ENCODE measurements around the gene BEAN1.

BEAN1 gene, protein sequence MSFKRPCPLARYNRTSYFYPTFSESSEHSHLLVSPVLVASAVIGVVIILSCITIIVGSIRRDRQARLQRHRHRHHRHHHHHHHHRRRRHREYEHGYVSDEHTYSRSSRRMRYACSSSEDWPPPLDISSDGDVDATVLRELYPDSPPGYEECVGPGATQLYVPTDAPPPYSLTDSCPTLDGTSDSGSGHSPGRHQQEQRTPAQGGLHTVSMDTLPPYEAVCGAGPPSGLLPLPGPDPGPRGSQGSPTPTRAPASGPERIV

GRCh38 chr16:66427036-66427860, at the start of gene BEAN1:
Gene BEAN1 (plus strand): TSS chr16:66427295. CDS start chr16:66437677, 10,382 bp downstream.
- no peak for DNase-seq (ENCODE audit: low read depth, low spot score)

- no peak for DNase-seq (ENCODE audit: low read depth, low spot score)
These were observed 49.8 kb upstream of the BEAN1 start for GRCh38 chr16:66377324-66377723.

GRCh38 chr16:66378741-66379570, 48.1 kb upstream of the BEAN1 start:
- DNase-seq (ENCODE audit: low read depth, low spot score): no peak

GRCh38 chr16:66379571-66379941, 47.5 kb upstream of the BEAN1 start:
- no peak for DNase-seq (ENCODE audit: low read depth, low spot score)

DNA sequence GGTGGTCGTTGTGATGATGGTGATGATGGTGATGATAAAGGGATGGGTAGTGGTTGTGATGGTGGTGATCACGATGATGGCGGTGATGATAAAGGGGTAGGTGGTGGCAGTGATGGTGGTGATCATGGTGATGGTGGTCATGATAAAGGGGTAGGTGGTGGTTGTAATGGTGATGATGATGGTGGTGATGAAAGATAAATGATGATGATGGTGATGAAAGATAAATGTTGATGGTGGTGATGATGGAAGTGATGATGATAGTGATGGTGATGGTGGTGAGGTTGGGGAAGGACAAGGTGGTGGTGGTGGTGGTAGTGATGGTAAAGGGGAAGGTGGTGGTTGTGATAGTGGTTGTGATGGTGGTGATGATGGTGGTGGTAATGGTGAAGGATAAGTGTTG, 46.7 kb upstream of the BEAN1 start:
- no peak for DNase-seq (ENCODE audit: low read depth, low spot score)

GRCh38 chr16:66381585-66382170, 45.4 kb upstream of the BEAN1 start:
- DNase-seq (ENCODE audit: low read depth, low spot score): no peak

DNA sequence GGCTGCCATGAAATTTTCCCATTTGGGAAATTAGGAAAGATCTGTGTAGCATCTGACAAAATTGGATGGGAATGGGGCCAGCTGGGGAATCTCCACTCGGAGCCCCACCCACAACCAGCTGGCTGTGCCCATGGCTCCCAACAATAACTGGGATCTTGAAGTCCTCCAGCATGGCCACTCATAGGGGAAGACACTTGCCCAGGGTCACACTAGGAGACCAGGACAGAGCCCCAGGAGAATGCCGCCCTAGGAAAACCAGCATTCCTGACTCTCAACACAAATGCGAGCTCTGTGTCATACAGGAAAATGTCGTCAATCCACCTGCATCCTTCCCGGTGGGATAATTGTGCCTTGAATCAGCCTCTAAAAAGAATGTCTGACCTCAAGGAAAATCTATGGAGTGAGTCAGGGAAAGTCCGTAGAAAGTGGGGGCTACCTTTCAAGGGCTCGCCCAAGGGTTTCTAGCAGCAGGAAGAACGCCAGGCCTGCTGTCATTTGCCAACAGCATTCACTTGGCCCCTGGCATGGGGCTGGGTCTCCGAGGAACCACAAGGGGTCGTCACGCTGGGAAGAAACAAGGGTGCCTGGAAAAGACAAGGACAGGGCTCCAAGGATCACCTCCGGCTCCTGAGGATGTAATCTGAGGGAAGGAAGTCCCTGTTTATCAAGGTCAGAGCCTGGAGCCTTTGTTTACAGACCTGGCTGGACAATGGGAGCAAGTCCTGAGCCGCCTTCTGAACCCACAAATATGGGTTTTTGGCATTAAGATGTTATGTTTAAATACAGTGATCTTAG, 44.7 kb upstream of the BEAN1 start:
- DNase-seq (ENCODE audit: low read depth, low spot score): no peak

DNA sequence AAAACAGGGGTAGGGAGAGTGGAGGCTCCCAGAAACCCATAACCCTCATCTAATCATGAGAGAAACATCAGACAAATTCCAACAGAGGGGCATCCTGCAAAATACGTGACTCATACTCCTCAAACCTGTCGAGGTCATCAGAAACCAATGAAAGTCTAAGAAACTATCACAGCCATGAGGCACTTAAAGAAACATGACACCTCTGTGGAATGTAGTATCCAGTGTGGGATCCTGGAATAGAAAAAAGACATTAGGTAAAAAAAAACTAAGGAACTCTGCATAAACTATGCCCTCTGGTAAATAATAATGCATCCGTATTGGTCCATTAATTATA, 44.2 kb upstream of the BEAN1 start:
- DNase-seq (ENCODE audit: low read depth, low spot score): no peak

GRCh38 chr16:66383551-66383950, 43.5 kb upstream of the BEAN1 start:
- DNase-seq (ENCODE audit: low read depth, low spot score): no peak

GRCh38 chr16:66385415-66385814, 41.7 kb upstream of the BEAN1 start:
- no peak for DNase-seq (ENCODE audit: low read depth, low spot score)

- DNase-seq (ENCODE audit: low read depth, low spot score): no peak
These were observed 40.2 kb upstream of the BEAN1 start for GRCh38 chr16:66386629-66387622.

GRCh38 chr16:66387817-66388332, 39.2 kb upstream of the BEAN1 start:
- no peak for DNase-seq (ENCODE audit: low read depth, low spot score)

DNA sequence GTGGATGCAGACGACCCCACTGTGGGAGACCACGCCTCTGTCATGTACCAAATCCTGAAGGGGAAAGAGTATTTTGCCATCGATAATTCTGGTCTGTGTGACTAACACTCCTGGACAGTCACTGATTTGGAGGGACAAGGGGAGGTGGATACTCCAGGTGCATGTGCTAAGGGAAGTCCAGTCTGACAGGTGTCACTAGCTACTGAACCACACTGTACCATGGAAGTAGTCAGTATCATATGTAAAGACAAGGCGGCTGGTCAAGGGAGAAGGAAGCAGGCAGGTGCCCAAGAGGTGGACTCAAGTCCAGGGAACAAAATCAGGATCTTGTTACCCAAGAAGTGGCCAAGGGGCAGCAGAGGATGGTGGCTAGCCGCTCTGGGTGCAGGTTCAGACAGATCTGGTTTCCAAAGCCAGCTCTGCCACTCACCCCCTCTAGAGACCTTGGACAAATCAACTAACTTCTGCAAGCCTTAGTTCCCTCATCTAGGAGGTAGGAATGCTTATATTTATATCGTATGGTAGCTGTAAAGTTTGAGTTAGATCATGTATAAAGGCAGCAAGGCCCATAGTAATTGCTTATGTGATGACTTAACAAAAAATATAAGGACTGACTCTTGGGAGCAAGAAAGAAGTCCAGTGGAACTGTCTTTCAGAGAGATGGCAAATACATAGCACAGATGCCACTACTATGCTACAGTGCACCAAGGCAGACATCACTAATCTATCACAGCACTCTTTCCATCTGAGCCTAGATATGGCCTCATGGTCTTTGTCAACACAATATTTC, 38.5 kb upstream of the BEAN1 start:
- DNase-seq (ENCODE audit: low read depth, low spot score): no peak

GRCh38 chr16:66389256-66390176, 37.6 kb upstream of the BEAN1 start:
- DNase-seq (ENCODE audit: low read depth, low spot score): no peak

- no peak for DNase-seq (ENCODE audit: low read depth, low spot score)
These were observed 36.6 kb upstream of the BEAN1 start for GRCh38 chr16:66390346-66391108.

DNA sequence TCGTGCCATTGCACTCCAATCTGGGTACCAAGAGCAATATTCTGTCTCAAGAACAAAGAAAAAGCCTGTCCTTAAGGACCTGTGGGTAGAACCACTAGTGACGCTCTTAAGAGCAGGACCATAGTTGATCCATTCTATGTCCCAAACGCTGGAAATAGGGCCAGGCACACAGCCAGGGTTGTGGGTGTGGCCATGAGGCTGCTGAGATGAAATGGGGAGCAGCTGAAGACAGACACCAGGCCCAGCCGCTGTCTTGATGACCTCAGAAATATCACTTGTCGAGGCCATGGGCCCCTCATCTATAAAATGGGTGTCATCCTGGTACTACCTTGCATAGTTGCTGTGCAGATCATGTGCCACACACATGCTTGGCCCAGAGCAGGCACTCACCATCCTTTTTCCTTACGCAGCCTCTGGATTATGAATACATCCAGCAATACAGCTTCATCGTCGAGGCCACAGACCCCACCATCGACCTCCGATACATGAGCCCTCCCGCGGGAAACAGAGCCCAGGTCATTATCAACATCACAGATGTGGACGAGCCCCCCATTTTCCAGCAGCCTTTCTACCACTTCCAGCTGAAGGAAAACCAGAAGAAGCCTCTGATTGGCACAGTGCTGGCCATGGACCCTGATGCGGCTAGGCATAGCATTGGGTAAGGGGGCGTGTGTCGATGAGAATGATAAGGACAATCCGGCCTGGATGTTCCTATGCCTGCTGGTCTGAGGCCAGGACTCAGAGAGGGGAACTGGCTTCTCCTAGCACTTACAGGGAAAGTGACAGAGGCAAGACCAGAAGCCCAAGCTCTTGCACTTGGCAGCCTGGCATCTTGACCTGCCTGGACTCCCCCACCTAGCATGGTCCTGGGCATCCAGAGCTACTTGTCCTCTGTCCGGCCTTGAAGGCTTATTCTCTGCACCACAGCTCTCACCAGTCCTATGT, 35.1 kb upstream of the BEAN1 start:
- DNase-seq (ENCODE audit: low read depth, low spot score): no peak

All from activated naive CD8-positive, alpha-beta T cell treated with anti-CD3 and anti-CD28 coated beads, Interleukin-2, amount 50 U/mL, for 16 hours (primary cell).